ENCODE data around the gene MICAL2.

MICAL2 gene

GRCh38 chr11:12188548-12189317 is 78.3 kb downstream of the MICAL2 start:
- TF ChIP-seq SNAI2 (CRISPR knock-in tag; IDR thresholded peaks at IDR 0.05), result no peak
- no peak for TF ChIP-seq GLIS3 (CRISPR knock-in tag; IDR thresholded peaks at IDR 0.05)
- TF ChIP-seq ZC3H10 (CRISPR knock-in tag; IDR thresholded peaks at IDR 0.05), result no peak
- no peak for TF ChIP-seq ESRRG (CRISPR knock-in tag; IDR thresholded peaks at IDR 0.05)
- TF ChIP-seq ZFP3 (CRISPR knock-in tag; IDR thresholded peaks at IDR 0.05), result no peak
- no peak for TF ChIP-seq PPARA (CRISPR knock-in tag; IDR thresholded peaks at IDR 0.05; ENCODE audit: borderline replicate concordance)
- no peak for TF ChIP-seq TCF4 (CRISPR knock-in tag; IDR thresholded peaks at IDR 0.05; ENCODE audit: borderline replicate concordance)
- no peak for TF ChIP-seq ISL1 (CRISPR knock-in tag; IDR thresholded peaks at IDR 0.05)
- no peak for TF ChIP-seq CREB5 (CRISPR knock-in tag; IDR thresholded peaks at IDR 0.05; ENCODE audit: low read depth)
- TF ChIP-seq OSR1 (CRISPR knock-in tag; IDR thresholded peaks at IDR 0.05), result no peak
- no peak for TF ChIP-seq TOX (CRISPR knock-in tag; IDR thresholded peaks at IDR 0.05; ENCODE audit: borderline replicate concordance)
- no peak for TF ChIP-seq POU6F1 (CRISPR knock-in tag; IDR thresholded peaks at IDR 0.05; ENCODE audit: borderline replicate concordance, low read depth)
- no peak for TF ChIP-seq BACH2 (CRISPR knock-in tag; IDR thresholded peaks at IDR 0.05; ENCODE audit: borderline replicate concordance)
- TF ChIP-seq CSDC2 (CRISPR knock-in tag; IDR thresholded peaks at IDR 0.05), result no peak
- TF ChIP-seq CSRNP3 (CRISPR knock-in tag; IDR thresholded peaks at IDR 0.05), result no peak
- TF ChIP-seq ZNF8 (CRISPR knock-in tag; IDR thresholded peaks at IDR 0.05), result no peak
- TF ChIP-seq ZFP30 (CRISPR knock-in tag; IDR thresholded peaks at IDR 0.05), result no peak
- no peak for ATAC-seq

GRCh38 chr11:12189543-12190235 is 79.3 kb downstream of the MICAL2 start:
- no peak for ATAC-seq

GRCh38 chr11:12190511-12190910 is 80.1 kb downstream of the MICAL2 start:
- no peak for ATAC-seq
- no peak for TF ChIP-seq PATZ1 (CRISPR knock-in tag; IDR thresholded peaks at IDR 0.05; ENCODE audit: borderline replicate concordance)
- TF ChIP-seq OSR1 (CRISPR knock-in tag; IDR thresholded peaks at IDR 0.05), result no peak
- no peak for TF ChIP-seq ZFP30 (CRISPR knock-in tag; IDR thresholded peaks at IDR 0.05)
- TF ChIP-seq GLIS3 (CRISPR knock-in tag; IDR thresholded peaks at IDR 0.05), result no peak
- TF ChIP-seq ZFP3 (CRISPR knock-in tag; IDR thresholded peaks at IDR 0.05), result no peak
- no peak for TF ChIP-seq RARB (CRISPR knock-in tag; IDR thresholded peaks at IDR 0.05)
- no peak for TF ChIP-seq TOX (CRISPR knock-in tag; IDR thresholded peaks at IDR 0.05; ENCODE audit: borderline replicate concordance)
- TF ChIP-seq ZNF8 (CRISPR knock-in tag; IDR thresholded peaks at IDR 0.05), result no peak
- TF ChIP-seq SNAI2 (CRISPR knock-in tag; IDR thresholded peaks at IDR 0.05), result no peak
- no peak for TF ChIP-seq BACH2 (CRISPR knock-in tag; IDR thresholded peaks at IDR 0.05; ENCODE audit: borderline replicate concordance)
- TF ChIP-seq ARNTL (CRISPR knock-in tag; IDR thresholded peaks at IDR 0.05; ENCODE audit: borderline replicate concordance, low read depth), result no peak
- no peak for TF ChIP-seq ISL1 (CRISPR knock-in tag; IDR thresholded peaks at IDR 0.05)
- TF ChIP-seq PPARA (CRISPR knock-in tag; IDR thresholded peaks at IDR 0.05; ENCODE audit: borderline replicate concordance), result no peak
- TF ChIP-seq TSHZ2 (CRISPR knock-in tag; IDR thresholded peaks at IDR 0.05), result no peak
- no peak for TF ChIP-seq POU6F1 (CRISPR knock-in tag; IDR thresholded peaks at IDR 0.05; ENCODE audit: borderline replicate concordance, low read depth)
- no peak for TF ChIP-seq ESRRG (CRISPR knock-in tag; IDR thresholded peaks at IDR 0.05)

More at GRCh38 chr11:12189543-12190235, 79.3 kb downstream of the MICAL2 start:
- no peak for TF ChIP-seq CREB5 (CRISPR knock-in tag; IDR thresholded peaks at IDR 0.05; ENCODE audit: low read depth)
- no peak for TF ChIP-seq GLIS3 (CRISPR knock-in tag; IDR thresholded peaks at IDR 0.05)
